Endothelial cell of umbilical vein (primary cell): ENCODE results near the gene TEX38. TPM values are rescaled to one million over a fixed set of nuclear protein-coding genes. Genes with fewer than 3 reads are reported as not detected.

ENCODE experiments used
- BruUV-seq: library from RNA; stranded (reverse); fragments of 400-500 nt; replicated peaks from 2 replicates; lab custom pipeline; 2021; lab: Mats Ljungman, UMichigan
- CTCF ChIA-PET: fragments of 300-600, 350-600 bp; sonication (Branson Sonifier 250); formaldehyde crosslinking; loops from one replicate; lab custom pipeline; 2021; ENCODE audit warnings: antibody characterized with exemption, inconsistent platforms; lab: Charles Lee
- POLR2A ChIA-PET: fragments of 300-600, 350-600 bp; sonication (Branson Sonifier 250); formaldehyde crosslinking; loops from one replicate; lab custom pipeline; 2021; ENCODE audit warnings: antibody characterized with exemption, inconsistent platforms; lab: Charles Lee
- DNase-seq: peaks from one replicate; pipeline ENCODE4 v3.0.0-alpha.2; 2011; ENCODE audit warnings: low read depth, low spot score
- FAIRE-seq: peaks from 2 replicates; lab custom pipeline; 2011; peaks lifted over from hg19 to GRCh38; lab: Jason Lieb, UNC
- H2AFZ ChIP-seq: 2 replicates; pipeline ENCODE4 v1.6.0; 2012; ENCODE audit warnings: low read depth, low read length, control low read depth, inconsistent platforms
- H3K27ac ChIP-seq: 2 replicates; pipeline ENCODE4 v1.5.1; 2011; ENCODE audit warnings: low read depth, mild to moderate bottlenecking, control low read depth, low read length, moderate library complexity; ENCODE audit not compliant: insufficient read depth
- H3K27me3 ChIP-seq, 2 experiments: 2 replicates each; pipeline versions ENCODE4 v1.6.0 to v1.6.1; 2011; ENCODE audit warnings: low read length in 2 of 2, mixed read lengths in 1 of 2; ENCODE audit not compliant: control insufficient read depth in 2 of 2, insufficient read depth in 2 of 2
- H3K36me3 ChIP-seq, 2 experiments: 2 replicates in 1 of 2; 3 replicates in 1 of 2; pipeline ENCODE4 v1.5.1; 2011; ENCODE audit warnings: low read length in 2 of 2, mild to moderate bottlenecking in 1 of 2, moderate library complexity in 1 of 2; ENCODE audit not compliant: control insufficient read depth in 2 of 2, insufficient read depth in 2 of 2; ENCODE audit errors: extremely low read depth in 1 of 2
- H3K4me1 ChIP-seq: 3 replicates; pipeline ENCODE4 v1.5.1; 2011; ENCODE audit warnings: mild to moderate bottlenecking, low read length; ENCODE audit not compliant: control insufficient read depth, insufficient read depth; ENCODE audit errors: extremely low read depth
- H3K4me2 ChIP-seq: 2 replicates; pipeline ENCODE4 v1.6.1; 2011; ENCODE audit warnings: low read length, control low read depth, mixed read lengths; ENCODE audit not compliant: insufficient read depth
- H3K4me3 ChIP-seq, 3 experiments: fragments of 200-600 bp in 1 of 3; sonication (generic), shearing (Covaris generic) in 1 of 3; replicated peaks in 1 of 3; 2 replicates each; pipeline ENCODE4 v1.5.1; 2011 to 2016; ENCODE audit warnings: control low read depth in 3 of 3, low read length in 3 of 3, mild to moderate bottlenecking in 2 of 3, inconsistent platforms in 1 of 3, low read depth in 1 of 3, moderate library complexity in 1 of 3; ENCODE audit not compliant: insufficient read depth in 1 of 3
- H3K79me2 ChIP-seq: 2 replicates; pipeline ENCODE4 v1.6.0; 2012; ENCODE audit warnings: low read length, inconsistent platforms; ENCODE audit not compliant: control insufficient read depth, insufficient read depth
- H3K9ac ChIP-seq: replicated peaks from 2 replicates; pipeline ENCODE3; 2011; ENCODE audit warnings: low read length, control low read depth; ENCODE audit not compliant: insufficient read depth; ENCODE audit errors: extremely low read depth
- H3K9me1 ChIP-seq: replicated peaks from 3 replicates; pipeline ENCODE4 v1.6.0; 2011; ENCODE audit warnings: mild to moderate bottlenecking, low read length; ENCODE audit not compliant: control insufficient read depth, insufficient read depth; ENCODE audit errors: extremely low read depth
- H3K9me3 ChIP-seq: replicated peaks from 2 replicates; pipeline ENCODE4 v1.5.1; 2012; ENCODE audit warnings: low read length, inconsistent platforms; ENCODE audit not compliant: control insufficient read depth, insufficient read depth
- H4K20me1 ChIP-seq: replicated peaks from 2 replicates; pipeline ENCODE3; 2011; ENCODE audit warnings: mild to moderate bottlenecking, low read length; ENCODE audit not compliant: control insufficient read depth, insufficient read depth; ENCODE audit errors: extremely low read depth
- EZH2 ChIP-seq: IDR thresholded peaks from 2 replicates; pipeline ENCODE4 v1.6.1; 2012; ENCODE audit warnings: borderline replicate concordance, low read depth, mild to moderate bottlenecking, moderate library complexity, low read length, inconsistent platforms; ENCODE audit not compliant: severe bottlenecking
- FOS ChIP-seq: IDR thresholded peaks from 2 replicates; pipeline ENCODE4 v1.6.1; 2011; ENCODE audit warnings: mild to moderate bottlenecking, low read length, moderate library complexity, borderline replicate concordance; ENCODE audit not compliant: insufficient read depth
- GATA2 ChIP-seq: IDR thresholded peaks from 2 replicates; pipeline ENCODE4 v1.7.0; 2011; ENCODE audit warnings: low read depth, mild to moderate bottlenecking, moderate library complexity, mixed read lengths, low read length; ENCODE audit not compliant: insufficient read length, insufficient read depth
- JUN ChIP-seq: IDR thresholded peaks from 2 replicates; pipeline ENCODE4 v1.6.1; 2011; ENCODE audit warnings: borderline replicate concordance, low read depth; ENCODE audit not compliant: insufficient read length, insufficient read depth
- MYC ChIP-seq: IDR thresholded peaks from one replicate; pipeline ENCODE4 v1.6.1; 2011; ENCODE audit warnings: mild to moderate bottlenecking, low read depth, low read length
- POLR2A ChIP-seq: IDR thresholded peaks from 2 replicates; pipeline ENCODE4 v1.6.1; 2012; ENCODE audit warnings: low read depth, mild to moderate bottlenecking, control low read depth, low read length
- POLR2AphosphoS5 ChIP-seq: IDR thresholded peaks from 2 replicates; pipeline ENCODE4 v1.6.1; 2012; ENCODE audit warnings: low read depth, mild to moderate bottlenecking, control low read depth, low read length, moderate library complexity; ENCODE audit not compliant: insufficient read depth
- dilution Hi-C: fragments of 300-500 bp; cut with MboI; formaldehyde crosslinking; loops from one replicate; pipeline ENCODE4 v1.15.0; 2019; ENCODE audit warnings: low sequenced_read_pairs; ENCODE audit not compliant: extremely low pct_ligation_motif_present
- intact Hi-C: fragments of 100-400 bp; cut with micrococcal nuclease; formaldehyde crosslinking; loops from one replicate; pipeline ENCODE4 v1.10.0; 2022
- polyA plus RNA-seq, 4 experiments: library from polyadenylated mRNA; depleted of rRNA in 3 of 4; stranded (reverse) in 3 of 4; unstranded in 1 of 4; fragments of >200 nt; gene quantifications; 2 replicates each; pipeline versions ENCODE4 v1.2.1 to v1.2.3, GENCODE V29; 2011 to 2012; ENCODE audit warnings: missing spikeins in 1 of 4
- total RNA-seq: library from RNA; stranded (reverse); gene quantifications from 2 replicates; pipeline ENCODE4 v1.2.3, GENCODE V29; 2021
- TF ChIP-seq, protein P1 (sequence below), 2 donors: IDR thresholded peaks; 1 replicate in 1 of 2; 2 replicates in 1 of 2; pipeline ENCODE4 v1.5.1; 2011; ENCODE audit warnings: low read length in 2 of 2, mild to moderate bottlenecking in 2 of 2, moderate library complexity in 2 of 2, control low read depth in 1 of 2, inconsistent platforms in 1 of 2, low read depth in 1 of 2; ENCODE audit not compliant: insufficient read depth in 1 of 2; ENCODE audit errors: extremely low read depth in 1 of 2
- TF ChIP-seq, protein P2 (sequence below): IDR thresholded peaks from 2 replicates; pipeline ENCODE4 v1.6.1; 2011; ENCODE audit not compliant: insufficient read depth, insufficient read length

Gene TEX38
- total and polyA plus RNA-seq, 2 donors (not counting 3 experiments of a cell fraction or from before 2014, with no cell fraction given) = not detected

DNA sequence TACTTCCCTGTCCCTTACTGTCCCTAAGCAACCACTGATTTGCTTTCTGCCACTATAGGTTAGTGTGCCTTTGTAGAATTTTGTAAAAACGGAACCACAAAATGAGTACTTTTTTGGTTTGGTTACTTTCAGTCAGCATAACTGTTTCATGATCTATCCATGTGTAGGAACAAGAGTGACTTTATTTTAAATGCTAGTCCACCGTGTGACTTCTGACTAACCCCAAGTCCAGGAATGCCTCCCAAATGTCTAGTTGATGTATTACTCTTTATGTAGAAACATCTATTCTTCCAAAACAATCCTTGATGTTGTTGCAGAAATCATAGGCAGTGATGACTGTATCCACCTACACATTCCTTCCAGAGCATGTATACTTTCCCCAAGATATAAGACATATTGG, 24.8 kb upstream of the TEX38 start:
- H4K20me1 ChIP-seq = no peaks in the 10 kb centered on the region
- no peak overlapping the region for H3K27ac ChIP-seq
- no peak for FAIRE-seq
- no peak overlapping the region for H3K4me3 ChIP-seq
- POLR2A ChIA-PET = no interaction called here
- no peak overlapping the region for H2AFZ ChIP-seq
- H3K9me1 ChIP-seq = no peaks in the 10 kb centered on the region
- no peaks in the 10 kb centered on the region for H3K79me2 ChIP-seq
- CTCF ChIA-PET = no interaction called here
- no peak for DNase-seq
- no peak overlapping the region for H3K9ac ChIP-seq
- no peaks in the 10 kb centered on the region for H3K4me1 ChIP-seq
- no peaks in the 10 kb centered on the region for H3K27me3 ChIP-seq
- no peaks in the 10 kb centered on the region for H3K9me3 ChIP-seq
- no TSS peak for BruUV-seq
- H3K4me2 ChIP-seq = no peak overlapping the region
- dilution Hi-C loops = no loop called here
- intact Hi-C loops = no loop called here
- peaks cover 2 to 6% of the 10 kb centered on the region in 2 experiments for H3K36me3 ChIP-seq
- TF ChIP-seq MYC (no peak), JUN (no peak), POLR2A (no peak), GATA2 (no peak), POLR2AphosphoS5 (no peak), EZH2 (no peak)
- TF ChIP-seq, protein P1, sequence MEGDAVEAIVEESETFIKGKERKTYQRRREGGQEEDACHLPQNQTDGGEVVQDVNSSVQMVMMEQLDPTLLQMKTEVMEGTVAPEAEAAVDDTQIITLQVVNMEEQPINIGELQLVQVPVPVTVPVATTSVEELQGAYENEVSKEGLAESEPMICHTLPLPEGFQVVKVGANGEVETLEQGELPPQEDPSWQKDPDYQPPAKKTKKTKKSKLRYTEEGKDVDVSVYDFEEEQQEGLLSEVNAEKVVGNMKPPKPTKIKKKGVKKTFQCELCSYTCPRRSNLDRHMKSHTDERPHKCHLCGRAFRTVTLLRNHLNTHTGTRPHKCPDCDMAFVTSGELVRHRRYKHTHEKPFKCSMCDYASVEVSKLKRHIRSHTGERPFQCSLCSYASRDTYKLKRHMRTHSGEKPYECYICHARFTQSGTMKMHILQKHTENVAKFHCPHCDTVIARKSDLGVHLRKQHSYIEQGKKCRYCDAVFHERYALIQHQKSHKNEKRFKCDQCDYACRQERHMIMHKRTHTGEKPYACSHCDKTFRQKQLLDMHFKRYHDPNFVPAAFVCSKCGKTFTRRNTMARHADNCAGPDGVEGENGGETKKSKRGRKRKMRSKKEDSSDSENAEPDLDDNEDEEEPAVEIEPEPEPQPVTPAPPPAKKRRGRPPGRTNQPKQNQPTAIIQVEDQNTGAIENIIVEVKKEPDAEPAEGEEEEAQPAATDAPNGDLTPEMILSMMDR (IDR thresholded peaks at IDR 0.05; ENCODE audit: extremely low read depth in 1 of 2, insufficient read depth in 1 of 2, low read depth in 1 of 2, low read length in 2 of 2) = no peak

DNA sequence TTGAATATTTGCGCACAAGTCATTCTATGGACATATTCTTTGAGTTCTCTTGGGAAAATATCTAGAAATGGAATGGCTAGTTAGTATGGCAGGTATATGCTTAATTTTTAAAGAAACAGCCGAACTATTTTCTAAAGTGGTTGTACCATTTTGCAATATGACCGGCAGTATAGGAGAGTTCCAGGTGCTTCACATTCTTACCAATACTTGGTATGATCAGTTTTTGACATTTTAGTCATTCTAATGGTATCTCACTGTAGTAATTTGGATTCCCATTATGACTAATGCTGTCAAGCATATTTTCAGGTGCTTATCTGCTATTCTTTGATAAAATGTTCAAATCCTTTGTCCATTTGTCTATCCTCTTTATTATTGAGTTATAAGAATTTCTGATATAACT, 24.0 kb upstream of the TEX38 start:
- POLR2A ChIA-PET = no interaction called here
- DNase-seq (no peak), FAIRE-seq (no peak)
- no peaks in the 10 kb centered on the region for H3K9me1 ChIP-seq
- H3K4me2 ChIP-seq = no peak overlapping the region
- H3K27ac ChIP-seq = no peak overlapping the region
- H3K4me3 ChIP-seq = no peak overlapping the region
- CTCF ChIA-PET = no interaction called here
- H3K36me3 ChIP-seq = peaks cover 2 to 3% of the 10 kb centered on the region in 2 experiments
- BruUV-seq = no TSS peak
- H3K79me2 ChIP-seq = no peaks in the 10 kb centered on the region
- no peak overlapping the region for H3K9ac ChIP-seq
- H3K9me3 ChIP-seq = no peaks in the 10 kb centered on the region
- H2AFZ ChIP-seq = no peak overlapping the region
- no peaks in the 10 kb centered on the region for H3K27me3 ChIP-seq
- H4K20me1 ChIP-seq = no peaks in the 10 kb centered on the region
- intact Hi-C loops (no loop called here), dilution Hi-C loops (no loop called here)
- TF ChIP-seq, protein P1 (IDR thresholded peaks at IDR 0.05; ENCODE audit: extremely low read depth in 1 of 2, insufficient read depth in 1 of 2, low read depth in 1 of 2, low read length in 2 of 2) = no peak
- TF ChIP-seq MYC (no peak), EZH2 (no peak), POLR2AphosphoS5 (no peak), FOS (no peak), JUN (no peak), POLR2A (no peak), GATA2 (no peak)
- TF ChIP-seq, protein P2, sequence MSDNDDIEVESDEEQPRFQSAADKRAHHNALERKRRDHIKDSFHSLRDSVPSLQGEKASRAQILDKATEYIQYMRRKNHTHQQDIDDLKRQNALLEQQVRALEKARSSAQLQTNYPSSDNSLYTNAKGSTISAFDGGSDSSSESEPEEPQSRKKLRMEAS = no peak
- no peaks in the 10 kb centered on the region for H3K4me1 ChIP-seq
